MV-4-11 (cell line): ENCODE measurements around the gene FPGS.
A peak's percentile ranks its signal among the peaks of the same experiment; 100 is the strongest.

Source experiments
- DNase-seq: peaks from one replicate; lab custom pipeline; 2025; lab: John Stamatoyannopoulos, UW

FPGS gene

GRCh38 chr9:127860260-127860659 is 57.6 kb downstream of the FPGS start:
- DNase-seq: no peak

GRCh38 chr9:127860779-127861178 is 58.1 kb downstream of the FPGS start:
- DNase-seq: no peak

GRCh38 chr9:127862075-127863011 is 59.7 kb downstream of the FPGS start:
- DNase-seq: peak; percentile 84

GRCh38 chr9:127863191-127863621 is 60.5 kb downstream of the FPGS start:
- no peak for DNase-seq
